Ovary (tissue), 9 donors: ENCODE results near the gene SPEN. TPM values are rescaled to one million over a fixed set of nuclear protein-coding genes. Genes with fewer than 3 reads are reported as not detected.

Experiments used
- DNase-seq, 5 donors: peaks; one replicate each; pipeline ENCODE4 v3.0.0-alpha.2; 2019 to 2020
- H3K27ac ChIP-seq, 2 donors: fragments of 200-600 bp; one replicate each; pipeline versions ENCODE4 v1.5.1 to v1.8.0; 2019 to 2022
- H3K27me3 ChIP-seq: fragments of 200-600 bp; one replicate; pipeline ENCODE4 v1.8.0; 2022
- H3K36me3 ChIP-seq: fragments of 200-600 bp; sonication (generic); one replicate; pipeline ENCODE4 v1.5.1; 2019
- H3K4me1 ChIP-seq: one replicate; pipeline ENCODE4 v1.8.1; 2013; ENCODE audit warnings: mild to moderate bottlenecking, moderate library complexity; ENCODE audit not compliant: insufficient read depth
- H3K4me3 ChIP-seq: fragments of 200-600 bp; sonication (generic); one replicate; pipeline ENCODE4 v1.5.1; 2017
- H3K9me3 ChIP-seq, 2 donors: fragments of 200-600 bp in 1 of 2; sonication (generic) in 1 of 2; one replicate each; pipeline versions ENCODE4 v1.5.1 to v1.8.1; 2013 to 2019; ENCODE audit warnings: mild to moderate bottlenecking in 1 of 2, moderate library complexity in 1 of 2
- EP300 ChIP-seq: sonication (generic); formaldehyde crosslinking; IDR thresholded peaks from one replicate; pipeline ENCODE4 v1.6.1; 2017; ENCODE audit warnings: antibody characterized with exemption
- POLR2A ChIP-seq: fragments of 450-650 bp; IDR thresholded peaks from one replicate; pipeline ENCODE4 v1.6.1; 2017; ENCODE audit warnings: antibody characterized with exemption, mild to moderate bottlenecking, moderate library complexity
- WGBS, 3 donors: extraction: QIAGEN DNeasy Blood & Tissue Kit in 1 of 3; methylation state at CpG; one replicate each; pipeline versions ENCODE4 v1.1.5 to v1.1.7; 2013 to 2017; 5-methylcytosine and 5-hydroxymethylcytosine counted together
- intact Hi-C, 4 donors: fragments of 100-400 bp; cut with DNase I; formaldehyde crosslinking; loops; one replicate each; pipeline versions ENCODE4 v1.11.0 to v1.15.1; 2022 to 2023
- polyA plus RNA-seq, 2 donors: library from polyadenylated mRNA; stranded (reverse); fragments of 200-250 nt in 1 of 2; fragments of 350-450 nt in 1 of 2; fragmentation: Illumina TruSeq in 1 of 2; extraction: RNeasy Lipid Tissue Mini Kit (QIAGEN cat#74804) in 1 of 2; gene quantifications; one replicate each; pipeline ENCODE4 v1.2.3, GENCODE V29; 2013 to 2014
- total RNA-seq, 7 donors: library from RNA; depleted of rRNA in 2 of 7; stranded (reverse); fragments of >200 nt in 2 of 7; fragmentation: NEBNext Ultra II Directional in 3 of 7; extraction: Animal tissue kit (Norgen Biotek cat#: 25700) in 3 of 7; gene quantifications; one replicate each; pipeline versions ENCODE4 v1.1.0 to v1.2.4, GENCODE V29; 2016 to 2023
- TF ChIP-seq, protein P1 (sequence below), 3 donors: fragments of 450-650 bp in 2 of 3; fragments of 200-600 bp in 1 of 3; IDR thresholded peaks; one replicate each; pipeline versions ENCODE4 v1.5.1 to v1.8.0; 2016 to 2022; ENCODE audit warnings: antibody characterized with exemption in 3 of 3, mild to moderate bottlenecking in 1 of 3
- donor health status: DM: no; HTN: no; CAD: no; lungs with moderate emphysema.
- donor health status: DM: no; HTN: no; CAD: no.
- donor health status: Bipolar disorder and iron deficiency.
- donor health status: DM: yes; HTN: yes; CAD: no.
- donor health status: DM: no; HTN: no; CAD: no.
- donor health status: DM: yes; HTN: yes; CAD: no.

SPEN gene
- total and polyA plus RNA-seq, 9 donors: 30.5 to 93.2 (median 62.9) TPM

DNA sequence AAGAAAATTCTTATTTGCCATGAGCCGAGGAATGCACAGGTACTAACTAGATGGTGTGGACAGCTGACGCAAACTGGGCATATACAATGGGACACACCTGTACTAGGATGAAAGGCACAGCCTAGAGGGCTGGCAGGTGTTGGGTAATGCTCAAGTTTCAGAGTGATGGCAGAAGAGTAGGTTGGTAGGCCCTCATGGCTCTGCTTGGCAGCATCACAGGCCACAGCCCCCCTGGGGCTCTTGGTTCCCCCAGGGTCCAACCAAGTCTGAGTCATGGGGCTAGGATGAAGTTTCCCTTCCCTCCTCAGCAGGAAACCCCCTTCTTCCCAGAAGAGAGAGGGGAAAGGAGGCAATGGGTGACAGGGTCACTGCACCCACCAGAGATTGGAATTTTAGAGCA lies 35.2 kb downstream of the SPEN start:
- Histone ChIP-seq H3K27me3 (no peaks in the 10 kb centered on the region), H3K4me1 (peaks cover 5% of the 10 kb centered on the region), H3K36me3 (no peaks in the 10 kb centered on the region), H3K4me3 (no peak overlapping the region), H3K27ac (no peak overlapping the region), H3K9me3 (no peaks in the 10 kb centered on the region)
- intact Hi-C loops: no loop called here
- no peak for DNase-seq
- WGBS, 3 donors: 97 to 100% (median 100%) methylated on average over 2 of the region's 2 CpGs
- TF ChIP-seq EP300: no peak

DNA sequence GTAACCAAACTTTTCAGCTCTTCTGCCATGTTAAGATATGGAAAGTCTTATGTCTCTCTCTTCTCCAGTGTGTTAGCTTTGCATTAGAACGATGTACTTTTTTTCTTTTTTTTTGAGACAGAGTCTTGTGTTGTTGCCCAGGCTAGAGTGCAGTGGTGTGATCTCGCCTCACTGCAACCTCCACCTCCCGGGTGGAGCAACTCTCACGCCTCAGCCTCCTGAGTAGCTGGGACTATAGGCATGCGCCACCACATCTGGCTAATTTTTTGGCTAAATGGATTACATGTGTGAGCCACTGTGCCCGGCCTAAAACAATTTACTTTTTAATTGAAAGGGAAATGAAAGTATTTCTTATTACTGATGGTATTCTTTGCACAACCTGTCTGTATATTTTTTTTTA lies 35.8 kb downstream of the SPEN start:
- no peak overlapping the region for H3K27ac ChIP-seq
- intact Hi-C loops: no loop called here

DNA sequence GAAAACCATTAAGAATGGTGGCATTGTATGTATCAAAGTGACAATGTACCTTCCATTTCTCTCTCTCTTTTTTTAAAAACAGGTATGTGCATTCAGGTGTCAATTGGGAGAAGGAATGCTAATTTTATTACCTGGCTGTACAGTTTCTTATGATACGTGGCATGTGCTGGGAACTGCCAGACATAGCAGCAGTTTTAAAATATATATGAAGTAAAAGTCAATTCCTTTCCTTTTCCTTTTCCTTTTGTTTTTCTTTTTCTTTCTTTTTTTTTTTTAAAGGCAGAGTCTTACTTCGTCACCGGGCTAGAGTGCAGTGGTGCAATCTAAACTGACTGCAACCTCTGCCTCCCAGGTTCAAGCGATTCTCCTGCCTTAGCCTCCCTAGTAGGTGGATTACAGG lies 37.0 kb downstream of the SPEN start:
- TF ChIP-seq, protein P1, sequence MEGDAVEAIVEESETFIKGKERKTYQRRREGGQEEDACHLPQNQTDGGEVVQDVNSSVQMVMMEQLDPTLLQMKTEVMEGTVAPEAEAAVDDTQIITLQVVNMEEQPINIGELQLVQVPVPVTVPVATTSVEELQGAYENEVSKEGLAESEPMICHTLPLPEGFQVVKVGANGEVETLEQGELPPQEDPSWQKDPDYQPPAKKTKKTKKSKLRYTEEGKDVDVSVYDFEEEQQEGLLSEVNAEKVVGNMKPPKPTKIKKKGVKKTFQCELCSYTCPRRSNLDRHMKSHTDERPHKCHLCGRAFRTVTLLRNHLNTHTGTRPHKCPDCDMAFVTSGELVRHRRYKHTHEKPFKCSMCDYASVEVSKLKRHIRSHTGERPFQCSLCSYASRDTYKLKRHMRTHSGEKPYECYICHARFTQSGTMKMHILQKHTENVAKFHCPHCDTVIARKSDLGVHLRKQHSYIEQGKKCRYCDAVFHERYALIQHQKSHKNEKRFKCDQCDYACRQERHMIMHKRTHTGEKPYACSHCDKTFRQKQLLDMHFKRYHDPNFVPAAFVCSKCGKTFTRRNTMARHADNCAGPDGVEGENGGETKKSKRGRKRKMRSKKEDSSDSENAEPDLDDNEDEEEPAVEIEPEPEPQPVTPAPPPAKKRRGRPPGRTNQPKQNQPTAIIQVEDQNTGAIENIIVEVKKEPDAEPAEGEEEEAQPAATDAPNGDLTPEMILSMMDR (IDR thresholded peaks at IDR 0.05): no peak
- TF ChIP-seq EP300 (no peak), POLR2A (no peak)
- H3K36me3 ChIP-seq: no peaks in the 10 kb centered on the region
- no peak for DNase-seq
- 67 to 69% (median 69%) methylated on average over 4 of the region's 4 CpGs for WGBS, 3 donors
- H3K9me3 ChIP-seq: no peaks in the 10 kb centered on the region
- H3K4me1 ChIP-seq: peaks cover 7% of the 10 kb centered on the region
- H3K4me3 ChIP-seq: no peak overlapping the region
- H3K27me3 ChIP-seq: no peaks in the 10 kb centered on the region
- intact Hi-C loops: loop anchor here in 1 of 4 donors (2.0 kb wide), 1 partner anchor 36 kb away; no protein-coding TSS in a partner anchor
- H3K27ac ChIP-seq: peak overlapping the region in 1 of 2 donors; percentile 96

More for the DNA sequence above, 35.8 kb downstream of the SPEN start:
- Histone ChIP-seq H3K9me3 (no peaks in the 10 kb centered on the region), H3K36me3 (no peaks in the 10 kb centered on the region), H3K27me3 (no peaks in the 10 kb centered on the region), H3K4me1 (peaks cover 7% of the 10 kb centered on the region), H3K4me3 (no peak overlapping the region)
- WGBS, 3 donors: 85 to 88% (median 87%) methylated on average over 6 of the region's 6 CpGs
- TF ChIP-seq, protein P1 (IDR thresholded peaks at IDR 0.05): no peak
- TF ChIP-seq EP300 (no peak), POLR2A (no peak)
- DNase-seq: no peak

DNA sequence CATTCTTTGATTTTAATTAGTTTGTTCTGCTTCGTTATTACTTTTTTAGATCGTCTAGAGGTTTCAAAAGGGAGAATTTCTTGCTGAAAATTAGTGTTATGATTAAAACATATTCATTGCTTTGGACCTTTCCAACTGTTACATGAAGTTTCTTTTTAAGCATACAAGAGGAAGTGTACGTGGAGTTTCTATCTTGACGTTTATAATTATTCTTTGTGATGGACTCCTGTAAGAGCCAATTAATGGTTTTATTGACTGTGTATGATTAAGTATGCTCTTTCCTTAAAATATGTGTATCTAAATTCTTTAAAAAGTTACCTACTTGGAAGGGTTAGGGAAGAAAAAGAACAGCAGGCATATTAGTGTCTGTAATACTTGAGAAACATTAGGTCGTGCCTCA lies 37.8 kb downstream of the SPEN start:
- no peak for DNase-seq
- peaks cover 7% of the 10 kb centered on the region for H3K4me1 ChIP-seq
- TF ChIP-seq EP300 (no peak), POLR2A (no peak)
- TF ChIP-seq, protein P1 (IDR thresholded peaks at IDR 0.05): no peak
- H3K36me3 ChIP-seq: no peaks in the 10 kb centered on the region
- intact Hi-C loops: loop anchor here in 1 of 4 donors (2.0 kb wide), 1 partner anchor 36 kb away; no protein-coding TSS in a partner anchor
- no peaks in the 10 kb centered on the region for H3K27me3 ChIP-seq
- 21 to 26% (median 22%) methylated on average over 5 of the region's 5 CpGs for WGBS, 3 donors
- H3K27ac ChIP-seq: peak overlapping the region in 1 of 2 donors; percentile 96
- H3K4me3 ChIP-seq: no peak overlapping the region
- no peaks in the 10 kb centered on the region for H3K9me3 ChIP-seq

DNA sequence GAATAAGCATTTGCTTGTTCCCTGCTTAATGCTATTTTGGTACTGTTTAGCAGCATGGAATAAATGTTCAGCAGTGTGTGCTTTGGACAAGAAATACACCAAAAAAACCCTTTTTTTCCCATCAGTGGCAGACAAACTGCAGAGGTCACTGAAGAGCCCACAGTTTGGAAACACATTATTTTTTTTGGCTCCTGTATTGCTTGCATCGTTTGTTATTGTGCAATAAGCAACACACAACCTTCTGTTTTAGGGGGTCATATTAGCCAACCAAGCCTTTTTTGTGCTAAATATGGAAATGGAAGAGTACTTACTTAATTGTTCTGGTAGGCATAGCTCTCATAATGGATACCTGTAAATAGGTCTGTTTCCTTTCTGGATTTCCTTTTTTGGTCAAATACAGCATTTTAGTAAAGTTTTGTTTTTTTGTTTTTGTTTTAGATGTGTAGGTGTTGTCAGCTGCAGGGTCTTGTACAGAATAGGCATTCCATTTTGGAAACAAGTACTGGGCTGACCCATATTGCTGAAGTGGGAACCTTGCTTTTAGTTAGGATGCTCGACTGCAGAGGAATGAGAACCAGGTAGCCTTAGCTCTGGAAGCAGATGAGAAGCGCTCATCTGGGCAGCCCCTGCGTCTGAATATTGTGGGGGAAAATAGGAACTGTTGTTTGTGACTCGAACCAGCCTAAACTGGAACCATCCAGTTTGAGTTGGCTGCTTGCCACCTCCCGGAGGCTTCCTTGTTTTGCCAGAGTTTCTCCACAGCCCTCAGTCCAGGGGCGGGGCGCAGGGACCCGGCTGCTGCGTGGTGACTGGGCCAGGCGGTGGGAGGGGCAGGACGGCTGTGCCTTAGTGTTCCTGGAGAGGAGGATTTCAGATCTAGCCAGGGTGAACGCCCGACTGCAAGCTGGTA lies 38.4 kb downstream of the SPEN start:
- peak overlapping the region; percentile 42 for H3K4me3 ChIP-seq
- peak overlapping the region; percentile 82 to 96 for H3K27ac ChIP-seq
- TF ChIP-seq, protein P1 (IDR thresholded peaks at IDR 0.05): peak in 2 of 3 donors; percentile 53 to 57
- peak; percentile 92 for TF ChIP-seq EP300
- peak; percentile 53 for TF ChIP-seq POLR2A
- H3K27me3 ChIP-seq: no peaks in the 10 kb centered on the region
- DNase-seq: peak; percentile 99
- WGBS, 3 donors: 0 to 3% (median 1%) methylated on average over 14 of the region's 14 CpGs
- H3K9me3 ChIP-seq: no peaks in the 10 kb centered on the region
- intact Hi-C loops: loop anchor here in 1 of 4 donors (2.0 kb wide), 1 partner anchor 37 kb away; no protein-coding TSS in a partner anchor
- H3K4me1 ChIP-seq: peaks cover 7% of the 10 kb centered on the region
- no peaks in the 10 kb centered on the region for H3K36me3 ChIP-seq
